ENCODE results near the gene TLR4. TPM values are rescaled to one million over a fixed set of nuclear protein-coding genes. Genes with fewer than 3 reads are reported as not detected.

TLR4 gene
- polyA plus RNA-seq, 2 of the 4 experiments (the other 2 are of a cell fraction) = 0.03 to 0.04 TPM

- Histone ChIP-seq H3K4me2 (no peak overlapping the region), H3K27ac (no peak overlapping the region), H3K4me3 (no peak overlapping the region), H3K9me3 (no peaks in the 10 kb centered on the region), H3K4me1 (no peaks in the 10 kb centered on the region)
- DNase-seq (ENCODE audit: low read depth in 1 of 2, low spot score in 1 of 2) (no peak), FAIRE-seq (no peak), ATAC-seq (no peak)
- CTCF ChIA-PET = no interaction called here
- WGBS (ENCODE audit: missing lambda C conversion rate) = 6% methylated on average over 7 of the region's 7 CpGs
- POLR2A ChIA-PET = no interaction called here
- TF ChIP-seq, protein P1, sequence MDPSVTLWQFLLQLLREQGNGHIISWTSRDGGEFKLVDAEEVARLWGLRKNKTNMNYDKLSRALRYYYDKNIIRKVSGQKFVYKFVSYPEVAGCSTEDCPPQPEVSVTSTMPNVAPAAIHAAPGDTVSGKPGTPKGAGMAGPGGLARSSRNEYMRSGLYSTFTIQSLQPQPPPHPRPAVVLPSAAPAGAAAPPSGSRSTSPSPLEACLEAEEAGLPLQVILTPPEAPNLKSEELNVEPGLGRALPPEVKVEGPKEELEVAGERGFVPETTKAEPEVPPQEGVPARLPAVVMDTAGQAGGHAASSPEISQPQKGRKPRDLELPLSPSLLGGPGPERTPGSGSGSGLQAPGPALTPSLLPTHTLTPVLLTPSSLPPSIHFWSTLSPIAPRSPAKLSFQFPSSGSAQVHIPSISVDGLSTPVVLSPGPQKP (IDR thresholded peaks at IDR 0.05; ENCODE audit: low read depth, low read length) = no peak
- TF ChIP-seq CHD4 (IDR thresholded peaks at IDR 0.05; ENCODE audit: borderline replicate concordance) (no peak), ESRRA (IDR thresholded peaks at IDR 0.05; ENCODE audit: borderline replicate concordance, low read length) (no peak), HMGXB4 (CRISPR knock-in tag; IDR thresholded peaks at IDR 0.05; ENCODE audit: borderline replicate concordance) (no peak), E2F6 (IDR thresholded peaks at IDR 0.05; ENCODE audit: borderline replicate concordance, low read depth) (no peak), FOSB (CRISPR knock-in tag; IDR thresholded peaks at IDR 0.05) (no peak), HDAC2 (IDR thresholded peaks at IDR 0.05) (no peak), PHF8 (IDR thresholded peaks at IDR 0.05; ENCODE audit: borderline replicate concordance, low read depth) (no peak), CEBPB (IDR thresholded peaks at IDR 0.05) (no peak), NR3C1 (IDR thresholded peaks at IDR 0.05) (no peak), CBX8 (IDR thresholded peaks at IDR 0.05) (no peak), MYC (IDR thresholded peaks at IDR 0.05; ENCODE audit: borderline replicate concordance, low read length) (no peak), RFX5 (IDR thresholded peaks at IDR 0.05) (no peak)
- TF ChIP-seq, protein P2, sequence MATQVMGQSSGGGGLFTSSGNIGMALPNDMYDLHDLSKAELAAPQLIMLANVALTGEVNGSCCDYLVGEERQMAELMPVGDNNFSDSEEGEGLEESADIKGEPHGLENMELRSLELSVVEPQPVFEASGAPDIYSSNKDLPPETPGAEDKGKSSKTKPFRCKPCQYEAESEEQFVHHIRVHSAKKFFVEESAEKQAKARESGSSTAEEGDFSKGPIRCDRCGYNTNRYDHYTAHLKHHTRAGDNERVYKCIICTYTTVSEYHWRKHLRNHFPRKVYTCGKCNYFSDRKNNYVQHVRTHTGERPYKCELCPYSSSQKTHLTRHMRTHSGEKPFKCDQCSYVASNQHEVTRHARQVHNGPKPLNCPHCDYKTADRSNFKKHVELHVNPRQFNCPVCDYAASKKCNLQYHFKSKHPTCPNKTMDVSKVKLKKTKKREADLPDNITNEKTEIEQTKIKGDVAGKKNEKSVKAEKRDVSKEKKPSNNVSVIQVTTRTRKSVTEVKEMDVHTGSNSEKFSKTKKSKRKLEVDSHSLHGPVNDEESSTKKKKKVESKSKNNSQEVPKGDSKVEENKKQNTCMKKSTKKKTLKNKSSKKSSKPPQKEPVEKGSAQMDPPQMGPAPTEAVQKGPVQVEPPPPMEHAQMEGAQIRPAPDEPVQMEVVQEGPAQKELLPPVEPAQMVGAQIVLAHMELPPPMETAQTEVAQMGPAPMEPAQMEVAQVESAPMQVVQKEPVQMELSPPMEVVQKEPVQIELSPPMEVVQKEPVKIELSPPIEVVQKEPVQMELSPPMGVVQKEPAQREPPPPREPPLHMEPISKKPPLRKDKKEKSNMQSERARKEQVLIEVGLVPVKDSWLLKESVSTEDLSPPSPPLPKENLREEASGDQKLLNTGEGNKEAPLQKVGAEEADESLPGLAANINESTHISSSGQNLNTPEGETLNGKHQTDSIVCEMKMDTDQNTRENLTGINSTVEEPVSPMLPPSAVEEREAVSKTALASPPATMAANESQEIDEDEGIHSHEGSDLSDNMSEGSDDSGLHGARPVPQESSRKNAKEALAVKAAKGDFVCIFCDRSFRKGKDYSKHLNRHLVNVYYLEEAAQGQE (IDR thresholded peaks at IDR 0.05) = no peak
Measured at GRCh38 chr9:117719161-117719920, 15.1 kb downstream of the TLR4 start.

DNA sequence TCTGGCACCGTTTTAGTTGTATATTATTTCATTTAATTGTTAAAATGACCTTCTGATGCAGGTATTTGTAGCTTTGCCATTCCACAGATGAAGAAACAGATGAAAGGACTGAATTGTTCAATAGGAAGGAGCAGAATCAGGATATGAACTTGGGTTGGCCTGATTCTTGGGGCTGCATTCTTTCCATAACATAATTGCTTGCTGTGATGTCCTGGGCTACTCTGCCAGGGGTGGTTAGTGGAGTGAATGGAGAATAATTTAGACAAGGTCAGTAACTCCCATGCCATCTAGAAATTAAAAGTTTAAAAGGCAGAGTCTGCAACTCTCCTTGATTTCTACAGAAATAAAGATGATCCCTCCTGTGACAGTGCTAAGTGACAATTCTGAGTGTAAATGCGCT, 15.9 kb downstream of the TLR4 start:
- ChIA-PET POLR2A (no interaction called here), CTCF (no interaction called here)
- Histone ChIP-seq H3K4me3 (no peak overlapping the region), H3K4me1 (no peaks in the 10 kb centered on the region), H3K4me2 (no peak overlapping the region), H3K9me3 (no peaks in the 10 kb centered on the region), H3K27ac (no peak overlapping the region)
- no peak for DNase-seq (ENCODE audit: low read depth in 1 of 2, low spot score in 1 of 2)
- WGBS (ENCODE audit: missing lambda C conversion rate) = 7% methylated on average over 2 of the region's 2 CpGs
- ATAC-seq = no peak
- FAIRE-seq = no peak
- no peak for TF ChIP-seq POLR2A (IDR thresholded peaks at IDR 0.05; ENCODE audit: low read length)
- no peak for TF ChIP-seq PHF8 (IDR thresholded peaks at IDR 0.05; ENCODE audit: borderline replicate concordance, low read depth)
- TF ChIP-seq CHD2 (IDR thresholded peaks at IDR 0.05; ENCODE audit: low read length, partially characterized antibody) = no peak
- no peak for TF ChIP-seq CEBPB (IDR thresholded peaks at IDR 0.05)
- TF ChIP-seq RCOR1 (IDR thresholded peaks at IDR 0.05; ENCODE audit: low read depth, low read length) = no peak
- TF ChIP-seq ZNF302 (CRISPR knock-in tag; IDR thresholded peaks at IDR 0.05) = no peak
- TF ChIP-seq, protein P2 (IDR thresholded peaks at IDR 0.05) = no peak
- no peak for TF ChIP-seq ZFP36 (IDR thresholded peaks at IDR 0.05; ENCODE audit: borderline replicate concordance, partially characterized antibody)
- TF ChIP-seq SMC3 (IDR thresholded peaks at IDR 0.05) = no peak
- TF ChIP-seq HMGXB4 (CRISPR knock-in tag; IDR thresholded peaks at IDR 0.05; ENCODE audit: borderline replicate concordance) = no peak
- no peak for TF ChIP-seq TP53 (CRISPR knock-in tag; IDR thresholded peaks at IDR 0.05)
- TF ChIP-seq FOSL2 (IDR thresholded peaks at IDR 0.05) = no peak
- TF ChIP-seq FOSL2 (CRISPR knock-in tag; IDR thresholded peaks at IDR 0.05) = no peak
- no peak for TF ChIP-seq JUN (IDR thresholded peaks at IDR 0.05)
- no peak for TF ChIP-seq HDAC2 (IDR thresholded peaks at IDR 0.05)

Data from A549 (cell line).